ENCODE results near the gene TRIM71.
"Not testable (repeated sequence)": the region's sequence is repeated elsewhere in the genome, so short reads cannot be mapped to it uniquely, and the experiment has no call there.

The TRIM71 gene

GRCh38 chr3:32934150-32934742, 116.4 kb downstream of the TRIM71 start:
- no peak for DNase-seq (ENCODE audit: low spot score)

GRCh38 chr3:32937331-32937730, 119.5 kb downstream of the TRIM71 start:
- DNase-seq (ENCODE audit: low spot score), result no peak

- not testable (repeated sequence) for DNase-seq (ENCODE audit: low spot score)
These were observed 121.9 kb downstream of the TRIM71 start for GRCh38 chr3:32939531-32940284.

- no peak for DNase-seq (ENCODE audit: low spot score)
These were observed 122.9 kb downstream of the TRIM71 start for GRCh38 chr3:32940726-32941125.

GRCh38 chr3:32945136-32945535, 127.3 kb downstream of the TRIM71 start:
- no peak for DNase-seq (ENCODE audit: low spot score)

GRCh38 chr3:32945598-32945997, 127.8 kb downstream of the TRIM71 start:
- not testable (repeated sequence) for DNase-seq (ENCODE audit: low spot score)

- DNase-seq (ENCODE audit: low spot score), result no peak
These were observed 129.4 kb downstream of the TRIM71 start for GRCh38 chr3:32946973-32947788.

All from activated CD4-positive, alpha-beta T cell treated with anti-CD3 and anti-CD28 coated beads, Interleukin-2, Interleukin-4, amounts not matched to agents 100 ng/mL and 50 ng/mL, durations not matched to agents 16 hours and 8 hours (primary cell).